Nephron progenitor cell (in vitro differentiated cells): ENCODE data around the gene FBXL5.

ENCODE experiments used
- DNase-seq: peaks from one replicate; pipeline ENCODE4 v3.0.0; 2021
- H3K27ac Mint-ChIP-seq: 2 replicates; pipeline ENCODE4 v1.8.0; 2021; ENCODE audit warnings: mild to moderate bottlenecking, moderate library complexity, mixed read lengths
- H3K27me3 Mint-ChIP-seq: 2 replicates; pipeline ENCODE4 v1.8.0; 2021; ENCODE audit warnings: mild to moderate bottlenecking, low read depth, mixed read lengths; ENCODE audit not compliant: poor library complexity
- H3K36me3 Mint-ChIP-seq: 2 replicates; pipeline ENCODE4 v1.8.0; 2021; ENCODE audit warnings: low read depth, mixed read lengths
- H3K4me1 Mint-ChIP-seq: 2 replicates; pipeline ENCODE4 v1.8.0; 2021; ENCODE audit warnings: mixed read lengths
- H3K4me3 Mint-ChIP-seq: 2 replicates; pipeline ENCODE4 v1.8.0; 2021; ENCODE audit warnings: mild to moderate bottlenecking, moderate library complexity, mixed read lengths
- H3K9me3 Mint-ChIP-seq: 2 replicates; pipeline ENCODE4 v1.8.0; 2021; ENCODE audit warnings: mild to moderate bottlenecking, moderate library complexity, mixed read lengths
- TF ChIP-seq, protein P1 (sequence below): fragments of 200-600 bp; sonication (generic); IDR thresholded peaks from 2 replicates; pipeline ENCODE4 v1.5.0; 2021; ENCODE audit warnings: antibody characterized with exemption

FBXL5 gene

GRCh38 chr4:15682242-15683142 lies 27.3 kb upstream of the FBXL5 start:
- Mint-ChIP-seq H3K4me1 (peaks cover 42% of the 10 kb centered on the region), H3K27me3 (no peaks in the 10 kb centered on the region), H3K27ac (peak overlapping the region; percentile 100), H3K36me3 (peaks cover 45% of the 10 kb centered on the region), H3K4me3 (peak overlapping the region; percentile 97), H3K9me3 (peaks cover 8% of the 10 kb centered on the region)
- no peak for DNase-seq
- TF ChIP-seq, protein P1, sequence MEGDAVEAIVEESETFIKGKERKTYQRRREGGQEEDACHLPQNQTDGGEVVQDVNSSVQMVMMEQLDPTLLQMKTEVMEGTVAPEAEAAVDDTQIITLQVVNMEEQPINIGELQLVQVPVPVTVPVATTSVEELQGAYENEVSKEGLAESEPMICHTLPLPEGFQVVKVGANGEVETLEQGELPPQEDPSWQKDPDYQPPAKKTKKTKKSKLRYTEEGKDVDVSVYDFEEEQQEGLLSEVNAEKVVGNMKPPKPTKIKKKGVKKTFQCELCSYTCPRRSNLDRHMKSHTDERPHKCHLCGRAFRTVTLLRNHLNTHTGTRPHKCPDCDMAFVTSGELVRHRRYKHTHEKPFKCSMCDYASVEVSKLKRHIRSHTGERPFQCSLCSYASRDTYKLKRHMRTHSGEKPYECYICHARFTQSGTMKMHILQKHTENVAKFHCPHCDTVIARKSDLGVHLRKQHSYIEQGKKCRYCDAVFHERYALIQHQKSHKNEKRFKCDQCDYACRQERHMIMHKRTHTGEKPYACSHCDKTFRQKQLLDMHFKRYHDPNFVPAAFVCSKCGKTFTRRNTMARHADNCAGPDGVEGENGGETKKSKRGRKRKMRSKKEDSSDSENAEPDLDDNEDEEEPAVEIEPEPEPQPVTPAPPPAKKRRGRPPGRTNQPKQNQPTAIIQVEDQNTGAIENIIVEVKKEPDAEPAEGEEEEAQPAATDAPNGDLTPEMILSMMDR: no peak

DNA sequence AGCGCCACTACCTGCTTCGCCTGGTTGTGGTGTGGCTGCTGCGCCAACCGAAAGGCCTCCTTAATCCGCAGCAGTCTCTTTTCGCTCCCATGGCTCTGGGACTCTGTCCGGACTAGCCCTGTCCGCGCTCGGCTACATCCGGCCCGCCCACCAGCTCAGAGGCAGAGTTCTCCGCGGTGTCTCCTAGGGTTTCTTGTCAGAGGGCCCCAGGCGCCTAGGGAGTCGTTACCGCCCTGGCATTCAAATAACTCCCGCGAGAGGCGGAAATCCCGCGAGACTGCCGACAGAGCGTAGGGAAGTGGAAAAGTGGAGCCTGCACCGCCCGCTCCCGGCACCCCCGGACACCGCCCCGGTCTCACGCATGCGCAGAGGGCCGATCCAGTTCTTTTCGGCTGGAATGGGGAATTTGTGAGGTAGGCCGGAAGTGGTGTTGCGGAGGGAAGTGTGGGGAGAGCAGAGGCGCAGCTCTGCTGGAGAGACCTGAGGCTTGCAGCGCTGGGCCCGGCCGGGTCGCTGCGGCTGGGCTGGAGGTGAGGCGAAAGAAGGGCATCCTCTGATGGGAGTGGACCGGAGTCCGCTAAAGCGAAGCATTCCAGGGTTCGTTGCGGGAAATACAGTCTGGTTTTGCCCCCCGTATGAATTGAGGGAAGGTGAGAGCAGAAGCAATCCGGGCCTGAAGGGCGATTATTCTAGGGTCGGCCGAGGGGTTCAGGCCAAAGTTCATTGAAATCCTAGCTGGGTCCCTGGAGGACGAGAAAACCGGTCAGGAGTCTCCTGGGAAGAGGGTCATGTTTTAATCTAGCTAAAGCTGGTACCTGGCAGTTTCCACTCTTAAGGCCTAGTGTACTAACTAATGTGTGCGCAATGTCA lies 26.4 kb upstream of the FBXL5 start, which contains the start of gene FAM200B:
TSS of gene FAM200B (plus strand) at position 456 of the 870 bp plus-strand sequence. CDS start 5,151 bp downstream, outside the sequence.
- peak; percentile 100 for DNase-seq
- TF ChIP-seq, protein P1: no peak
- H3K9me3 Mint-ChIP-seq: peaks cover 8% of the 10 kb centered on the region
- H3K4me1 Mint-ChIP-seq: peaks cover 42% of the 10 kb centered on the region
- no peaks in the 10 kb centered on the region for H3K27me3 Mint-ChIP-seq
- H3K36me3 Mint-ChIP-seq: peaks cover 43% of the 10 kb centered on the region
- H3K27ac Mint-ChIP-seq: peak within 1 kb of the TSS; percentile 100
- H3K4me3 Mint-ChIP-seq: peak within 1 kb of the TSS; percentile 97

GRCh38 chr4:15681067-15681371 lies 25.9 kb upstream of the FBXL5 start:
- peaks cover 43% of the 10 kb centered on the region for H3K36me3 Mint-ChIP-seq

DNA sequence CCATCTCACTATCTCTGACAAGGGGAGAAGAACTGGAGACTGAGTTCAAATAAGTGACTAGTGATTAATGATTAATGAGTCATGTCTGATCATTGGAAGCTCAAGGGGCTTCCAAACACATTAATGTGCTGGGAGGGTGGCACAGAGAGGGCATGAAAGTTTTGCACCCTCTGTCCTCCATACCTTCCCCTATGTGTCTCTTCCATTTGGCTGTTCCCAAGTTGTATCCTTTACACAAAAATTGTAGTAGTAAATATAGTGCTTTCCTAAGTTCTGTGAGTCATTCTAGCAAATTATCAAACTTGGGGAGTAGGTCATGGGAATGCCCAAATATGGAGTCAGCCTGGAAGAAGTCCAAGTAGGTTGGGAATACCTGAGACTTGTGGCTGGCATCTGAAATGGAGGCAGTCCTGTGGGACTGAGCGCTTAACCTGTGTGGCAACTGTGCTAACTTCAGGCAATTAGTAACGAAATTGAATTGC lies 22.4 kb upstream of the FBXL5 start:
- Mint-ChIP-seq H3K9me3 (peaks cover 11% of the 10 kb centered on the region), H3K36me3 (peaks cover 50% of the 10 kb centered on the region), H3K27me3 (no peaks in the 10 kb centered on the region), H3K27ac (no peak overlapping the region), H3K4me1 (peaks cover 21% of the 10 kb centered on the region), H3K4me3 (peak overlapping the region; percentile 34)
- DNase-seq: no peak
- TF ChIP-seq, protein P1: no peak

More at GRCh38 chr4:15681067-15681371, 25.9 kb upstream of the FBXL5 start:
- Mint-ChIP-seq H3K9me3 (peaks cover 11% of the 10 kb centered on the region), H3K27ac (peak overlapping the region; percentile 100), H3K4me3 (peak overlapping the region; percentile 97), H3K27me3 (no peaks in the 10 kb centered on the region), H3K4me1 (peaks cover 42% of the 10 kb centered on the region)
- TF ChIP-seq, protein P1: no peak
- DNase-seq: no peak

DNA sequence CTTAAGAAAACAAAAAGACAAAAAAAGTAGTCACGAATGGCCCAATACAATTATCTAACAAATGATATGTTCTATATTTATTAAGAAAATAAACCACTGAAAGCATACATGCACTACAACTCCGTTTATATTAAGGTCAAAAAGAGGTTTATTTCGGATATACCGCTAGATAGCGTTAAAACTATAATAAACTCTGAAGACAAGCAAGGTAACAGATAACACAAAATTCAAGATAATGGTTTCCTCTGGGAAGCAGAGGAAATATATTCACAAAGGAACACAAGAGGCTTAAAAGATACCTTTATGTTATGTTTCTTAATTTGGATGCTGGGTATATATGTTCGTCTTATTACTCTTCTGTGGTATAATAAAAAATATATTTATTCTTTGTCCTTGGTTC lies 21.7 kb upstream of the FBXL5 start:
- H3K27ac Mint-ChIP-seq: no peak overlapping the region
- H3K27me3 Mint-ChIP-seq: no peaks in the 10 kb centered on the region
- H3K36me3 Mint-ChIP-seq: peaks cover 54% of the 10 kb centered on the region
- H3K9me3 Mint-ChIP-seq: peaks cover 11% of the 10 kb centered on the region
- TF ChIP-seq, protein P1: no peak
- H3K4me3 Mint-ChIP-seq: no peak overlapping the region
- no peak for DNase-seq
- H3K4me1 Mint-ChIP-seq: peaks cover 19% of the 10 kb centered on the region
